Neural cell (in vitro differentiated cells): ENCODE measurements around the gene CACNA1D.

Source experiments
- CTCF ChIP-seq: fragments of 450-650 bp; IDR thresholded peaks from 2 replicates; pipeline ENCODE4 v1.5.1; 2014; ENCODE audit warnings: antibody characterized with exemption, mild to moderate bottlenecking, moderate library complexity; ENCODE audit not compliant: poor library complexity, severe bottlenecking
- EZH2 ChIP-seq: fragments of 200-600, 300-800 bp; shearing (Covaris generic), sonication (generic); IDR thresholded peaks from 2 replicates; pipeline ENCODE4 v1.6.1; 2014; ENCODE audit warnings: antibody characterized with exemption, low read length, borderline replicate concordance, mild to moderate bottlenecking; ENCODE audit not compliant: insufficient read depth, poor library complexity, severe bottlenecking
- REST ChIP-seq: IDR thresholded peaks from 2 replicates; pipeline ENCODE4 v1.6.1; 2012; ENCODE audit warnings: borderline replicate concordance
- TAF1 ChIP-seq: IDR thresholded peaks from 2 replicates; pipeline ENCODE4 v1.6.1; 2012; ENCODE audit warnings: low read depth

DNA sequence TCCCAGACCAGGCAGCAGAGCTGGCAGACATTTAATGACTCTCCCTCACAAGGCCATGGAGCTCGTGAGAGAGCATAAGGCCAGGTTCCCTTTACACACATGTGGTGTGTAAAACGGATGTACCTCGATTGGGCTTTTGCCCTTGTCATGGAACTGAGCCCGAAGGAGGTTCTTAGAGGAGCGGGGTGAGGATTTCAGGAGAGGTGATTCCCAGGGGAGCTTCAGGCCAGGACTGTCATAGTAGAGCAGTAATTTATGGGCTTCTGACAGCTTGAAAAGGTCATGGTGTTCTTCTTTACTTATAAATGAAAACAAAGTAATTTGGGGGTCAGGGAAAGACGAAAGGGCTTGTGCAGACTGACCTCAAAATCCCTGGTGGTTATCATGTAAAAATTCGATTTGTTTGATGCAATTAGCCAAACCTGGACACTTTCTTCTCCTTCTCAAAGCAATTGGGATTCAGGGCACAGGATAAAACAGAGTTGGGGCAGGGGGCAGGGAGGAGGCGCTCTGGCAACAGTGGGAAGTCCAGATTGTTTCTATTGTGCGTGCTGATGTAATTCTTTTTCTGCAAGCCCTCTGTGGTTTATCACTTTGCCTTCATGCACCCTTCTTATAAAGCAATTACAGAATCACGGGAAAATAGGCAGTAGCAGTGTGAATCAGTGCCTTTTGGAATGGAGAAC, 51.0 kb downstream of the CACNA1D start:
- TF ChIP-seq CTCF = no peak
- no peak for TF ChIP-seq EZH2
- no peak for TF ChIP-seq TAF1
- TF ChIP-seq REST = no peak
